ENCODE results near the gene GPR142.

GRCh38 chr17:74372426-74372825 lies 5.1 kb downstream of the GPR142 start:
- TF ChIP-seq CTCF (IDR thresholded peaks at IDR 0.05) (no peak), POLR2A (IDR thresholded peaks at IDR 0.05) (no peak)

Data from lower leg skin (tissue), 3 donors.